Ovary (tissue), 3 donors: ENCODE results near the gene TXNDC16.

Experiments used
- EP300 ChIP-seq: sonication (generic); formaldehyde crosslinking; IDR thresholded peaks from one replicate; pipeline ENCODE4 v1.6.1; 2017; ENCODE audit warnings: antibody characterized with exemption
- POLR2A ChIP-seq: fragments of 450-650 bp; IDR thresholded peaks from one replicate; pipeline ENCODE4 v1.6.1; 2017; ENCODE audit warnings: antibody characterized with exemption, mild to moderate bottlenecking, moderate library complexity
- TF ChIP-seq, protein P1 (sequence below), 3 donors: fragments of 450-650 bp in 2 of 3; fragments of 200-600 bp in 1 of 3; IDR thresholded peaks; one replicate each; pipeline versions ENCODE4 v1.5.1 to v1.8.0; 2016 to 2022; ENCODE audit warnings: antibody characterized with exemption in 3 of 3, mild to moderate bottlenecking in 1 of 3
- donor health status: DM: no; HTN: no; CAD: no.

GRCh38 chr14:52402812-52403526, 149.3 kb downstream of the TXNDC16 start:
- TF ChIP-seq EP300 (no peak), POLR2A (no peak)
- TF ChIP-seq, protein P1, sequence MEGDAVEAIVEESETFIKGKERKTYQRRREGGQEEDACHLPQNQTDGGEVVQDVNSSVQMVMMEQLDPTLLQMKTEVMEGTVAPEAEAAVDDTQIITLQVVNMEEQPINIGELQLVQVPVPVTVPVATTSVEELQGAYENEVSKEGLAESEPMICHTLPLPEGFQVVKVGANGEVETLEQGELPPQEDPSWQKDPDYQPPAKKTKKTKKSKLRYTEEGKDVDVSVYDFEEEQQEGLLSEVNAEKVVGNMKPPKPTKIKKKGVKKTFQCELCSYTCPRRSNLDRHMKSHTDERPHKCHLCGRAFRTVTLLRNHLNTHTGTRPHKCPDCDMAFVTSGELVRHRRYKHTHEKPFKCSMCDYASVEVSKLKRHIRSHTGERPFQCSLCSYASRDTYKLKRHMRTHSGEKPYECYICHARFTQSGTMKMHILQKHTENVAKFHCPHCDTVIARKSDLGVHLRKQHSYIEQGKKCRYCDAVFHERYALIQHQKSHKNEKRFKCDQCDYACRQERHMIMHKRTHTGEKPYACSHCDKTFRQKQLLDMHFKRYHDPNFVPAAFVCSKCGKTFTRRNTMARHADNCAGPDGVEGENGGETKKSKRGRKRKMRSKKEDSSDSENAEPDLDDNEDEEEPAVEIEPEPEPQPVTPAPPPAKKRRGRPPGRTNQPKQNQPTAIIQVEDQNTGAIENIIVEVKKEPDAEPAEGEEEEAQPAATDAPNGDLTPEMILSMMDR (IDR thresholded peaks at IDR 0.05) = no peak
